ENCODE measurements around the gene CCDC188. TPM values are rescaled to one million over a fixed set of nuclear protein-coding genes. Genes with fewer than 3 reads are reported as not detected.

Gene CCDC188
- total RNA-seq, 1 experiment from 2014 or later = not detected

- Histone ChIP-seq H3F3A (ENCODE audit: insufficient read depth, low read depth) (0 out of 2 replicates have a peak, but pooled peaks cover 2% of the 10 kb centered on the region), H3K9me2 (ENCODE audit: insufficient read depth) (no peaks in the 10 kb centered on the region), H3K79me2 (ENCODE audit: low read depth) (no peaks in the 10 kb centered on the region), H3K9me3 (ENCODE audit: insufficient read depth, low read depth) (no peaks in the 10 kb centered on the region), H3K27ac (no peak overlapping the region), H4K20me1 (ENCODE audit: insufficient read depth) (no peaks in the 10 kb centered on the region), H2AFZ (no peak overlapping the region), H3K36me3 (ENCODE audit: low read depth) (no peaks in the 10 kb centered on the region), H3K27me3 (ENCODE audit: insufficient read depth, low read depth) (peaks cover 35% of the 10 kb centered on the region), H3K4me3 (no peak overlapping the region), H3K4me1 (replicated peaks; ENCODE audit: insufficient read depth) (peaks cover 9% of the 10 kb centered on the region), H3K4me2 (no peak overlapping the region)
- BruUV-seq (replicated peaks) = no TSS peak
- ChIA-PET POLR2A (ENCODE audit: unreplicated experiment) (no interaction called here), CTCF (interaction anchor here (0.6 kb wide), 1 partner anchor 12 kb away, joined by 3 read pairs; no protein-coding TSS in a partner anchor)
- DNase-seq = no peak
- intact Hi-C loops (cut with micrococcal nuclease; ENCODE audit: unreplicated experiment) = no loop called here
- TF ChIP-seq CTCF (conservative IDR thresholded peaks at IDR 0.05) = no peak
- no peak for TF ChIP-seq EZH2 (IDR thresholded peaks at IDR 0.05; ENCODE audit: low read depth)
These were observed 47.9 kb upstream of the CCDC188 start for GRCh38 chr22:20198557-20199319.

- intact Hi-C loops (cut with micrococcal nuclease; ENCODE audit: unreplicated experiment) = no loop called here
- H3K27ac ChIP-seq = no peak overlapping the region
- peaks cover 35% of the 10 kb centered on the region for H3K27me3 ChIP-seq (ENCODE audit: insufficient read depth, low read depth)
- TF ChIP-seq CTCF (conservative IDR thresholded peaks at IDR 0.05) (no peak), EZH2 (IDR thresholded peaks at IDR 0.05; ENCODE audit: low read depth) (no peak)
- no peak overlapping the region for H3K4me3 ChIP-seq
- H3K9me3 ChIP-seq (ENCODE audit: insufficient read depth, low read depth) = no peaks in the 10 kb centered on the region
- no peaks in the 10 kb centered on the region for H3F3A ChIP-seq (ENCODE audit: insufficient read depth, low read depth)
- BruUV-seq (replicated peaks) = no TSS peak
- H4K20me1 ChIP-seq (ENCODE audit: insufficient read depth) = no peaks in the 10 kb centered on the region
- DNase-seq = no peak
- H3K4me2 ChIP-seq = no peak overlapping the region
- CTCF ChIA-PET = no interaction called here
- POLR2A ChIA-PET (ENCODE audit: unreplicated experiment) = no interaction called here
- H3K4me1 ChIP-seq (replicated peaks; ENCODE audit: insufficient read depth) = no peaks in the 10 kb centered on the region
- no peaks in the 10 kb centered on the region for H3K9me2 ChIP-seq (ENCODE audit: insufficient read depth)
- no peak overlapping the region for H2AFZ ChIP-seq
- H3K36me3 ChIP-seq (ENCODE audit: low read depth) = no peaks in the 10 kb centered on the region
- H3K79me2 ChIP-seq (ENCODE audit: low read depth) = no peaks in the 10 kb centered on the region
These were observed 46.7 kb upstream of the CCDC188 start for GRCh38 chr22:20197407-20198030.

GRCh38 chr22:20196094-20196842 is 45.4 kb upstream of the CCDC188 start:
- no peaks in the 10 kb centered on the region for H3K9me3 ChIP-seq (ENCODE audit: insufficient read depth, low read depth)
- POLR2A ChIA-PET (ENCODE audit: unreplicated experiment) = no interaction called here
- H3K36me3 ChIP-seq (ENCODE audit: low read depth) = no peaks in the 10 kb centered on the region
- no peaks in the 10 kb centered on the region for H4K20me1 ChIP-seq (ENCODE audit: insufficient read depth)
- no peaks in the 10 kb centered on the region for H3K9me2 ChIP-seq (ENCODE audit: insufficient read depth)
- intact Hi-C loops (cut with micrococcal nuclease; ENCODE audit: unreplicated experiment) = no loop called here
- no peak overlapping the region for H3K27ac ChIP-seq
- H3K27me3 ChIP-seq (ENCODE audit: insufficient read depth, low read depth) = peaks cover 35% of the 10 kb centered on the region
- no peak overlapping the region for H3K4me2 ChIP-seq
- BruUV-seq (replicated peaks) = no TSS peak
- H3K4me1 ChIP-seq (replicated peaks; ENCODE audit: insufficient read depth) = no peaks in the 10 kb centered on the region
- TF ChIP-seq CTCF (conservative IDR thresholded peaks at IDR 0.05) = no peak
- TF ChIP-seq EZH2 (IDR thresholded peaks at IDR 0.05; ENCODE audit: low read depth) = no peak
- H3F3A ChIP-seq (ENCODE audit: insufficient read depth, low read depth) = no peaks in the 10 kb centered on the region
- H3K4me3 ChIP-seq = no peak overlapping the region
- no peak overlapping the region for H2AFZ ChIP-seq
- no peaks in the 10 kb centered on the region for H3K79me2 ChIP-seq (ENCODE audit: low read depth)
- CTCF ChIA-PET = no interaction called here
- no peak for DNase-seq
